ENCODE results near the gene KSR2.

DNA sequence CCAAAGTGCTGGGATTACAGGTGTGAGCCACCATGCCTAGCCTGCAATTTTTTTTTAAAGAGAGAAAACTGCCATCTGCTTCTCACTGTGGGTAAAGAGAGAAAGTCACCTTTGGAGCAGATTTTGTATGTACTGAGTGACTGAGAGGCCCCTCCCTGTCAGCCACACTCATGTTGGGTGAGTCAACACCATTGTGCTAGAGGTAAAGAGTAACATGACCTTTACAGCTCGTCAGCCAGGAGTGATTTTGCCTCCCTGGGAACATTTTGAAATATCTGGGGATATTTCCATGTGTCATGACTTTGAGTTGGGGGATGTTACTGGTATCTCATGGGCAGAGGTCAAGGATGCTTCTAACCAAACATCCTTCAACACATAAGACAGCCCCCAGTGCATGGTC is 115.2 kb downstream of the KSR2 start:
- TF ChIP-seq, protein P1, sequence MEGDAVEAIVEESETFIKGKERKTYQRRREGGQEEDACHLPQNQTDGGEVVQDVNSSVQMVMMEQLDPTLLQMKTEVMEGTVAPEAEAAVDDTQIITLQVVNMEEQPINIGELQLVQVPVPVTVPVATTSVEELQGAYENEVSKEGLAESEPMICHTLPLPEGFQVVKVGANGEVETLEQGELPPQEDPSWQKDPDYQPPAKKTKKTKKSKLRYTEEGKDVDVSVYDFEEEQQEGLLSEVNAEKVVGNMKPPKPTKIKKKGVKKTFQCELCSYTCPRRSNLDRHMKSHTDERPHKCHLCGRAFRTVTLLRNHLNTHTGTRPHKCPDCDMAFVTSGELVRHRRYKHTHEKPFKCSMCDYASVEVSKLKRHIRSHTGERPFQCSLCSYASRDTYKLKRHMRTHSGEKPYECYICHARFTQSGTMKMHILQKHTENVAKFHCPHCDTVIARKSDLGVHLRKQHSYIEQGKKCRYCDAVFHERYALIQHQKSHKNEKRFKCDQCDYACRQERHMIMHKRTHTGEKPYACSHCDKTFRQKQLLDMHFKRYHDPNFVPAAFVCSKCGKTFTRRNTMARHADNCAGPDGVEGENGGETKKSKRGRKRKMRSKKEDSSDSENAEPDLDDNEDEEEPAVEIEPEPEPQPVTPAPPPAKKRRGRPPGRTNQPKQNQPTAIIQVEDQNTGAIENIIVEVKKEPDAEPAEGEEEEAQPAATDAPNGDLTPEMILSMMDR (IDR thresholded peaks at IDR 0.05; ENCODE audit: low read length) = no peak
- TF ChIP-seq EZH2 (IDR thresholded peaks at IDR 0.05; ENCODE audit: borderline replicate concordance, low read length) = no peak
